ENCODE results near the gene CNTNAP2.
"Not testable (repeated sequence)": the region's sequence is repeated elsewhere in the genome, so short reads cannot be mapped to it uniquely, and the experiment has no call there.

The CNTNAP2 gene

DNA sequence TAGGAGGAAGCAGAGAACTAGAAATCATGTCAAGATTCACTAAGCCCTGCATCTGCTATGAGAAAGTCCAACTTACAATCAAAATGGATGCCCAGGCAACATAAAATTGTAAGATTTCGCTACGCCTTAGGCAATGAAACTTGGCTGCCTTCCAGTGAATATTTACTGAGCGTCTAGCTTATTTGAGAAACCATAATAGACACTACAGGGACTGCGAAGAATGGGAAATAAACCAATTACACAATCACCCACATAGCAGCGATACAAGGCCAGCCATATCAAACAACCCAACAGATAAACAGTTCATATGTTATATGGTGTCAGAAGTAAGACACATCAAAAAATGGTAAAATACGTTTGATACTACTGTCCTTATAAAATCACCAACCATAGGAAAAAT lies 1928.9 kb downstream of the CNTNAP2 start:
- DNase-seq (ENCODE audit: low read depth): peak; percentile 23
- TF ChIP-seq, protein P1, sequence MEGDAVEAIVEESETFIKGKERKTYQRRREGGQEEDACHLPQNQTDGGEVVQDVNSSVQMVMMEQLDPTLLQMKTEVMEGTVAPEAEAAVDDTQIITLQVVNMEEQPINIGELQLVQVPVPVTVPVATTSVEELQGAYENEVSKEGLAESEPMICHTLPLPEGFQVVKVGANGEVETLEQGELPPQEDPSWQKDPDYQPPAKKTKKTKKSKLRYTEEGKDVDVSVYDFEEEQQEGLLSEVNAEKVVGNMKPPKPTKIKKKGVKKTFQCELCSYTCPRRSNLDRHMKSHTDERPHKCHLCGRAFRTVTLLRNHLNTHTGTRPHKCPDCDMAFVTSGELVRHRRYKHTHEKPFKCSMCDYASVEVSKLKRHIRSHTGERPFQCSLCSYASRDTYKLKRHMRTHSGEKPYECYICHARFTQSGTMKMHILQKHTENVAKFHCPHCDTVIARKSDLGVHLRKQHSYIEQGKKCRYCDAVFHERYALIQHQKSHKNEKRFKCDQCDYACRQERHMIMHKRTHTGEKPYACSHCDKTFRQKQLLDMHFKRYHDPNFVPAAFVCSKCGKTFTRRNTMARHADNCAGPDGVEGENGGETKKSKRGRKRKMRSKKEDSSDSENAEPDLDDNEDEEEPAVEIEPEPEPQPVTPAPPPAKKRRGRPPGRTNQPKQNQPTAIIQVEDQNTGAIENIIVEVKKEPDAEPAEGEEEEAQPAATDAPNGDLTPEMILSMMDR (IDR thresholded peaks at IDR 0.05; ENCODE audit: control insufficient read depth, extremely low read depth, insufficient read depth): no peak
- no peak overlapping the region for H3K4me3 ChIP-seq (ENCODE audit: low read depth, low read length)

- DNase-seq (ENCODE audit: low read depth): no peak
- no peak overlapping the region for H3K4me3 ChIP-seq (ENCODE audit: low read depth, low read length)
- TF ChIP-seq, protein P1 (IDR thresholded peaks at IDR 0.05; ENCODE audit: control insufficient read depth, extremely low read depth, insufficient read depth): no peak
Measured at GRCh38 chr7:148049068-148049467, 1932.5 kb downstream of the CNTNAP2 start.

DNA sequence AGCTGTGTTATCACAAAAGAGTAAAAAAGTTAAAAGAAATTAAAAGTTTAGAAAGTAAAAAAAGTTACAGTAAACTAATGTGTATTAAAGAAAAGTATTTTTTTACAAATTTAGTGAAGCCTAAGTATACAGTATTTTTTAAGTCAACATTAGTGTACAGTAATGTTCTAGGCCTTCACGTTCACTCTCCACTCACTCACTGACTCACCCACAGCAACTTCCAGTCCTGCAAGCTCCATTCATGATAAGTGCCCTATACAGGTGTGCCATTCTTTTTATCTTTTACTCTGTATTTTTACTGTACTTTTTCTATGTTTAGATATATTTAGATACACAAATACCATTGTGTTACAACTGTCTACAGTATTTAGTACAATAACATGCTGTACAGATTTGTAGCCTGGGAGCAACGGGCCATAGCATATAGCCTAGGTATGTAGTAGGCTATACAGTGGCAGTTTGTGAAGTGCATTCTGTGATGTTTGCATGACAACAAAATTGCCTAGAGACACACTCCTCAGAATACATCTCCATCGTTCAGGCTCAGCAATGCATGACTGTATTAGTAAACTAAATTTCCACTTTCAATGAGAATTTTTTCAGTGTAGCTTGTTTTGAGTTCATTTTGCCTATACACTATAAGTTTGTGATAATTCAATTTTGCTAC lies 1934.0 kb downstream of the CNTNAP2 start:
- no peak overlapping the region for H3K4me3 ChIP-seq (ENCODE audit: low read depth, low read length)
- TF ChIP-seq, protein P1 (IDR thresholded peaks at IDR 0.05; ENCODE audit: control insufficient read depth, extremely low read depth, insufficient read depth): no peak
- DNase-seq (ENCODE audit: low read depth): no peak

DNA sequence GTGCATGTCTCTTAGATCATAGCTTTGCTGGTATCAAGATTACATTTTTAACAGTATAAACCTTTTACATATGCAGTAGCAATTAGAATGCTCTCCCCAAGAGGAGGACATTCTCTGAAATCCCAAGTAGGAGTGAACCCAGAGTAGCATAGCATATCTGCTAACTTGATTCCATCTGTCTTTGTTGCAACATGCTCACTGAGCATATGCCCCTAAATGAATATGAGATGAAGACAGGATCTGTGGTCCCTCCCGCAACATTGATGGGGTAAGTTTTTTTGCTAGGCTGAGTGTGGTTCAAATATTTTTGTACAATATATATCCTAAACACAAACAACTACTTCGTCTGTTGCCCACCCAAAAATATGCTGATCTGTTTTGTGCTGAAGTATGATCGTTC lies 1939.8 kb downstream of the CNTNAP2 start:
- H3K4me3 ChIP-seq (ENCODE audit: low read depth, low read length): no peak overlapping the region
- TF ChIP-seq, protein P1 (IDR thresholded peaks at IDR 0.05; ENCODE audit: control insufficient read depth, extremely low read depth, insufficient read depth): no peak
- DNase-seq (ENCODE audit: low read depth): no peak

GRCh38 chr7:148058092-148058491 lies 1941.5 kb downstream of the CNTNAP2 start:
- no peak for DNase-seq (ENCODE audit: low read depth)
- TF ChIP-seq, protein P1 (IDR thresholded peaks at IDR 0.05; ENCODE audit: control insufficient read depth, extremely low read depth, insufficient read depth): no peak
- no peak overlapping the region for H3K4me3 ChIP-seq (ENCODE audit: low read depth, low read length)

DNA sequence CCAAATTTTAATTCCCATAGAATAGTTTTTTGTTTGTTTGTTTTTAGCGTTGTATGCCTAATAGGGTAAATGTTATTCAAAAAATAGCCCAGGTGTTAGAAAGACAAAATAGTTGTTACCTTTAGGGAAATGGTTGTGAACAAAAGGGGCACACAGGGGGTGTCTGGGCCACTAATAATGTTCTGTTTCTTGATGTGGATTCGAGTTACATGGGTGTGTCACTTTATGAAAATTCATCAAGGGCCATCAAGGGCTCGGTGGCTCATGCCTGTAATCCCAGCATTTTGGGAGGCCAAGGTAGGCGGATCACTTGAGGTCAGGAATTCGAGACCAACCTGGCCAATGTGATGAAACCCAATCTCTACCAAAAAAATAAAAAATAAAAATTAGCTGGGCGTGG lies 1942.2 kb downstream of the CNTNAP2 start:
- H3K4me3 ChIP-seq (ENCODE audit: low read depth, low read length): no peak overlapping the region
- no peak for DNase-seq (ENCODE audit: low read depth)
- TF ChIP-seq, protein P1 (IDR thresholded peaks at IDR 0.05; ENCODE audit: control insufficient read depth, extremely low read depth, insufficient read depth): no peak

GRCh38 chr7:148060724-148061123 lies 1944.1 kb downstream of the CNTNAP2 start:
- TF ChIP-seq, protein P1 (IDR thresholded peaks at IDR 0.05; ENCODE audit: control insufficient read depth, extremely low read depth, insufficient read depth): no peak
- no peak for DNase-seq (ENCODE audit: low read depth)
- H3K4me3 ChIP-seq (ENCODE audit: low read depth, low read length): no peak overlapping the region

GRCh38 chr7:148078111-148078510 lies 1961.5 kb downstream of the CNTNAP2 start:
- H3K4me3 ChIP-seq (ENCODE audit: low read depth, low read length); DNase-seq (ENCODE audit: low read depth): not testable (repeated sequence)
